ENCODE data around the gene MAP2. TPM values are rescaled to one million over a fixed set of nuclear protein-coding genes. Genes with fewer than 3 reads are reported as not detected.

The MAP2 gene
- total RNA-seq, 1 experiment from 2014 or later, result 7.4 TPM

DNA sequence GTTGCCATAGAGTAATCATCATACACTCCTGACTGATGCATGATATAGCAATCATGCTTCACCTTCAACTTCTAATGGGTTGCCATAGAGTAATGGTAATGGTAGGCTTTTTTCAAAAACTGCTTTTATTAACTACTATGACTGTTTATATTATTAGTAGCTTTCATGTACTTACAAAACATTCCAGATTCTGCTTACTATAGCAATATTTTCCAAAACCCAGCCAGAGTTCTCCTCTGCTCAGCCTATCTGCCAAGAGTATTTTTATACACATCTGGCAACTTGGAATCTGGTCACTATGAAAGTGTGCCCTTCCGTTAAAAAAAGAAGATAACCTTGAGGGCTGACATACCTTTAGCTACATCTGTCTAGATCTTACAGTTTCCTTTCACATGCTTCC is 342.8 kb downstream of the MAP2 start:
- Histone ChIP-seq H3K4me3 (replicated peaks in 1 of 2; ENCODE audit: low read depth in 1 of 2, low read length in 2 of 2) (no peak overlapping the region), H3K9me3 (ENCODE audit: control insufficient read depth in 1 of 2, insufficient read depth in 1 of 2, low read depth in 1 of 2, low read length in 2 of 2) (no peaks in the 10 kb centered on the region), H3K27ac (ENCODE audit: low read depth, low read length) (no peak overlapping the region), H3K27me3 (ENCODE audit: insufficient read depth, low read length) (no peaks in the 10 kb centered on the region), H3K4me1 (ENCODE audit: control insufficient read depth in 1 of 2, insufficient read depth in 2 of 2, low read length in 2 of 2) (no peaks in the 10 kb centered on the region), H3K4me2 (ENCODE audit: low read length) (no peak overlapping the region), H3K79me2 (ENCODE audit: insufficient read depth, low read length) (no peaks in the 10 kb centered on the region), H3K9me2 (ENCODE audit: insufficient read depth) (no peaks in the 10 kb centered on the region), H2AFZ (ENCODE audit: low read depth, low read length, poor library complexity, severe bottlenecking) (no peak overlapping the region), H3K9ac (ENCODE audit: low read length) (no peak overlapping the region), H3K36me3 (ENCODE audit: control insufficient read depth in 1 of 2, insufficient read depth in 2 of 2, low read length in 2 of 2) (no peaks in the 10 kb centered on the region), H4K20me1 (ENCODE audit: insufficient read depth) (no peaks in the 10 kb centered on the region)
- no TSS peak for BruUV-seq (replicated peaks)
- no peak for DNase-seq (ENCODE audit: low read depth, low spot score)
- POLR2A ChIA-PET, result no interaction called here
- ATAC-seq, result no peak
- intact Hi-C loops (cut with micrococcal nuclease), result no loop called here
- CTCF ChIA-PET, result no interaction called here
- RAD21 ChIA-PET (ENCODE audit: low non-redundant PET in 1 of 2, low total read pairs in 2 of 2, uncharacterized antibody in 2 of 2, unreplicated experiment in 2 of 2), result no interaction called here
- TF ChIP-seq FOSL1 (IDR thresholded peaks at IDR 0.05; ENCODE audit: low read depth) (no peak), EZH2 (IDR thresholded peaks at IDR 0.05) (no peak), ELF1 (IDR thresholded peaks at IDR 0.05; ENCODE audit: borderline replicate concordance, low read depth) (no peak), CBX3 (IDR thresholded peaks at IDR 0.05; ENCODE audit: low read depth) (no peak), POLR2A (IDR thresholded peaks at IDR 0.05; ENCODE audit: borderline replicate concordance, extremely low read depth, insufficient read depth, insufficient read length) (no peak), ZFX (IDR thresholded peaks at IDR 0.05) (no peak), CEBPB (IDR thresholded peaks at IDR 0.05; ENCODE audit: low read depth) (no peak), EGR1 (IDR thresholded peaks at IDR 0.05; ENCODE audit: low read depth) (no peak), POLR2AphosphoS5 (IDR thresholded peaks at IDR 0.05; ENCODE audit: low read depth, low read length) (no peak), TCF7L2 (IDR thresholded peaks at IDR 0.05; ENCODE audit: borderline replicate concordance, extremely low read depth, insufficient read depth, insufficient read length) (no peak), YY1 (IDR thresholded peaks at IDR 0.05; ENCODE audit: extremely low read depth, insufficient replicate concordance, low read depth, low read length) (no peak)
- TF ChIP-seq, protein P1, sequence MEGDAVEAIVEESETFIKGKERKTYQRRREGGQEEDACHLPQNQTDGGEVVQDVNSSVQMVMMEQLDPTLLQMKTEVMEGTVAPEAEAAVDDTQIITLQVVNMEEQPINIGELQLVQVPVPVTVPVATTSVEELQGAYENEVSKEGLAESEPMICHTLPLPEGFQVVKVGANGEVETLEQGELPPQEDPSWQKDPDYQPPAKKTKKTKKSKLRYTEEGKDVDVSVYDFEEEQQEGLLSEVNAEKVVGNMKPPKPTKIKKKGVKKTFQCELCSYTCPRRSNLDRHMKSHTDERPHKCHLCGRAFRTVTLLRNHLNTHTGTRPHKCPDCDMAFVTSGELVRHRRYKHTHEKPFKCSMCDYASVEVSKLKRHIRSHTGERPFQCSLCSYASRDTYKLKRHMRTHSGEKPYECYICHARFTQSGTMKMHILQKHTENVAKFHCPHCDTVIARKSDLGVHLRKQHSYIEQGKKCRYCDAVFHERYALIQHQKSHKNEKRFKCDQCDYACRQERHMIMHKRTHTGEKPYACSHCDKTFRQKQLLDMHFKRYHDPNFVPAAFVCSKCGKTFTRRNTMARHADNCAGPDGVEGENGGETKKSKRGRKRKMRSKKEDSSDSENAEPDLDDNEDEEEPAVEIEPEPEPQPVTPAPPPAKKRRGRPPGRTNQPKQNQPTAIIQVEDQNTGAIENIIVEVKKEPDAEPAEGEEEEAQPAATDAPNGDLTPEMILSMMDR (IDR thresholded peaks at IDR 0.05 in 2 of 3, conservative IDR thresholded peaks at IDR 0.05 in 1 of 3; ENCODE audit: borderline replicate concordance in 1 of 3, insufficient read depth in 1 of 3, low read depth in 2 of 3, low read length in 2 of 3), result no peak
- TF ChIP-seq, protein P2, sequence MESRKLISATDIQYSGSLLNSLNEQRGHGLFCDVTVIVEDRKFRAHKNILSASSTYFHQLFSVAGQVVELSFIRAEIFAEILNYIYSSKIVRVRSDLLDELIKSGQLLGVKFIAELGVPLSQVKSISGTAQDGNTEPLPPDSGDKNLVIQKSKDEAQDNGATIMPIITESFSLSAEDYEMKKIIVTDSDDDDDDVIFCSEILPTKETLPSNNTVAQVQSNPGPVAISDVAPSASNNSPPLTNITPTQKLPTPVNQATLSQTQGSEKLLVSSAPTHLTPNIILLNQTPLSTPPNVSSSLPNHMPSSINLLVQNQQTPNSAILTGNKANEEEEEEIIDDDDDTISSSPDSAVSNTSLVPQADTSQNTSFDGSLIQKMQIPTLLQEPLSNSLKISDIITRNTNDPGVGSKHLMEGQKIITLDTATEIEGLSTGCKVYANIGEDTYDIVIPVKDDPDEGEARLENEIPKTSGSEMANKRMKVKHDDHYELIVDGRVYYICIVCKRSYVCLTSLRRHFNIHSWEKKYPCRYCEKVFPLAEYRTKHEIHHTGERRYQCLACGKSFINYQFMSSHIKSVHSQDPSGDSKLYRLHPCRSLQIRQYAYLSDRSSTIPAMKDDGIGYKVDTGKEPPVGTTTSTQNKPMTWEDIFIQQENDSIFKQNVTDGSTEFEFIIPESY (IDR thresholded peaks at IDR 0.05; ENCODE audit: extremely low read depth, insufficient replicate concordance, low read length), result no peak
